ENCODE measurements around the gene RTTN.

GRCh38 chr18:70132999-70133398, 72.5 kb downstream of the RTTN start:
- no peak for TF ChIP-seq CTCF (IDR thresholded peaks at IDR 0.05)
- TF ChIP-seq POLR2A (IDR thresholded peaks at IDR 0.05): no peak
